Measurements from ENCODE around the gene MBD5.

Gene MBD5

DNA sequence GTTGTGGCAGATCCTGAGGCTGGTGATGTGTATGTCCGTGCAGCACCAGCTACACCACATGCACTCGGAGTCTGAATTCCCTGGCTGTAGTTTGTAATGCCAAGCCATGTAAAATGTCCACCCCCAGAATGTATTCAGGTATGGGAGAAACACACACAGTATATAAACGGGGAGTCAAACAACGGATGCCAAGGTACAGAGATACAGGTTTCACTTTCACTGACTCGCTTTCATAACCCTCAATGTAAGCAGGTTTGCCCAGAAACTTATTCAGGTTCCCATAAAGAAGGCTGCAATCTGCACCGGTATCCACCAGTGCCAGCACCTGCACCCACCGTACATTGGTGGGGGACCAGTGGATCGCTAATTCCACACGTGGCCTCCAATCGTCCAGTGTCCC is 237.2 kb downstream of the MBD5 start:
- H3K27me3 ChIP-seq (ENCODE audit: control insufficient read depth in 3 of 3, insufficient read depth in 3 of 3, low read depth in 1 of 3, low read length in 3 of 3): no peaks in the 10 kb centered on the region
- no peak overlapping the region for H3K4me3 ChIP-seq (ENCODE audit: low read length in 2 of 2)
- no peak for DNase-seq (ENCODE audit: low spot score)
- H3K4me1 ChIP-seq (ENCODE audit: control insufficient read depth in 2 of 2, insufficient read depth in 1 of 2, low read depth in 1 of 2, low read length in 2 of 2): no peaks in the 10 kb centered on the region
- H3K23ac ChIP-seq (ENCODE audit: low read depth, low read length, poor library complexity): no peak overlapping the region
- H3K79me1 ChIP-seq (ENCODE audit: low read depth, low read length): no peaks in the 10 kb centered on the region
- peaks cover 2 to 8% of the 10 kb centered on the region in 2 donors for H3K36me3 ChIP-seq (replicated peaks in 1 of 2; ENCODE audit: control insufficient read depth in 2 of 2, insufficient read depth in 2 of 2, low read length in 2 of 2)
- H3K4ac ChIP-seq (ENCODE audit: low read length): no peak overlapping the region
- no CpG with 5 or more reads among the region's 10 CpGs for WGBS, 2 donors (ENCODE audit: extremely low coverage in 2 of 2, insufficient read length in 2 of 2, insufficient replicate concordance in 1 of 2)
- H3K9ac ChIP-seq (ENCODE audit: low read depth, low read length, poor library complexity): no peak overlapping the region
- no peak overlapping the region for H3K4me2 ChIP-seq (ENCODE audit: insufficient read depth, low read length, poor library complexity, severe bottlenecking)
- no peak overlapping the region for H2BK120ac ChIP-seq (ENCODE audit: low read depth, low read length)
- no peak overlapping the region for H3K14ac ChIP-seq (ENCODE audit: low read length)
- no peak overlapping the region for H2BK5ac ChIP-seq (ENCODE audit: low read length)
- peaks cover 28 to 48% of the 10 kb centered on the region in 2 donors for H3K9me3 ChIP-seq (replicated peaks in 1 of 2; ENCODE audit: control insufficient read depth in 2 of 2, insufficient read depth in 1 of 2, low read depth in 1 of 2, low read length in 2 of 2)
- H4K8ac ChIP-seq (ENCODE audit: low read depth, low read length): no peak overlapping the region
- no peak overlapping the region for H2AK5ac ChIP-seq (ENCODE audit: low read depth, low read length)
- no peak overlapping the region for H2BK12ac ChIP-seq (ENCODE audit: low read length)
- H2AFZ ChIP-seq (ENCODE audit: low read length): no peak overlapping the region
- no peak overlapping the region for H2BK15ac ChIP-seq (ENCODE audit: low read length)
- no peak overlapping the region for H3K27ac ChIP-seq (replicated peaks; ENCODE audit: low read length)
- H4K91ac ChIP-seq (ENCODE audit: low read depth, low read length, poor library complexity): no peak overlapping the region
- no peak overlapping the region for H3K18ac ChIP-seq (ENCODE audit: low read length)

DNA sequence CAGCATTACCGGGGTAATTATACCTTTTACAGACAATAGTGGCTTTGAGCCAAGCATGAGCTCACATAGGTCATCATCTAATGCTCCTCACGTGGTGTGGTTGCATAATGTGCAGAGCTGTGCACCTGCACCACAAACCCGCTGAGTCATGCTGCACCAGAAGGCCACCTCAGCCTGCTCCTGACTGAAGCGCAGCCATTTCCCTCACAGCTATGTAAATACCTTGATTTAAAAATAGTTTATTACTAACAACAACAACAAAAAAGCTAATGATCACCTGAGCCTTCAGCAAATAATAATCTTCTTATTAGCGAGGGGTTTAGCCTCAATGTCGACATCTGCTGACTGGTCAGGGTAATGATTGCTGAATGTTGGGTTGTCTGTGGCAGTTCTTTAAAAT is 238.8 kb downstream of the MBD5 start:
- no peak overlapping the region for H2AFZ ChIP-seq (ENCODE audit: low read length)
- H2BK120ac ChIP-seq (ENCODE audit: low read depth, low read length): no peak overlapping the region
- no peak overlapping the region for H3K14ac ChIP-seq (ENCODE audit: low read length)
- H3K36me3 ChIP-seq (replicated peaks in 1 of 2; ENCODE audit: control insufficient read depth in 2 of 2, insufficient read depth in 2 of 2, low read length in 2 of 2): peaks cover 2 to 4% of the 10 kb centered on the region in 2 donors
- H3K4me3 ChIP-seq (ENCODE audit: low read length in 2 of 2): no peak overlapping the region
- no peak overlapping the region for H3K4me2 ChIP-seq (ENCODE audit: insufficient read depth, low read length, poor library complexity, severe bottlenecking)
- no peak overlapping the region for H2BK15ac ChIP-seq (ENCODE audit: low read length)
- H3K23ac ChIP-seq (ENCODE audit: low read depth, low read length, poor library complexity): no peak overlapping the region
- no peak overlapping the region for H3K4ac ChIP-seq (ENCODE audit: low read length)
- H4K8ac ChIP-seq (ENCODE audit: low read depth, low read length): no peak overlapping the region
- no peaks in the 10 kb centered on the region for H3K27me3 ChIP-seq (ENCODE audit: control insufficient read depth in 3 of 3, insufficient read depth in 3 of 3, low read depth in 1 of 3, low read length in 3 of 3)
- no peak overlapping the region for H3K18ac ChIP-seq (ENCODE audit: low read length)
- H2BK12ac ChIP-seq (ENCODE audit: low read length): no peak overlapping the region
- no peak overlapping the region for H2BK5ac ChIP-seq (ENCODE audit: low read length)
- no peaks in the 10 kb centered on the region for H3K4me1 ChIP-seq (ENCODE audit: control insufficient read depth in 2 of 2, insufficient read depth in 1 of 2, low read depth in 1 of 2, low read length in 2 of 2)
- H4K91ac ChIP-seq (ENCODE audit: low read depth, low read length, poor library complexity): no peak overlapping the region
- H3K79me1 ChIP-seq (ENCODE audit: low read depth, low read length): no peaks in the 10 kb centered on the region
- DNase-seq (ENCODE audit: low spot score): no peak
- no peak overlapping the region for H2AK5ac ChIP-seq (ENCODE audit: low read depth, low read length)
- H3K9me3 ChIP-seq (replicated peaks in 1 of 2; ENCODE audit: control insufficient read depth in 2 of 2, insufficient read depth in 1 of 2, low read depth in 1 of 2, low read length in 2 of 2): peaks cover 15 to 33% of the 10 kb centered on the region in 2 donors
- H3K9ac ChIP-seq (ENCODE audit: low read depth, low read length, poor library complexity): no peak overlapping the region
- no peak overlapping the region for H3K27ac ChIP-seq (replicated peaks; ENCODE audit: low read length)
- WGBS, 2 donors (ENCODE audit: extremely low coverage in 2 of 2, insufficient read length in 2 of 2, insufficient replicate concordance in 1 of 2): no CpG with 5 or more reads among the region's 6 CpGs

DNA sequence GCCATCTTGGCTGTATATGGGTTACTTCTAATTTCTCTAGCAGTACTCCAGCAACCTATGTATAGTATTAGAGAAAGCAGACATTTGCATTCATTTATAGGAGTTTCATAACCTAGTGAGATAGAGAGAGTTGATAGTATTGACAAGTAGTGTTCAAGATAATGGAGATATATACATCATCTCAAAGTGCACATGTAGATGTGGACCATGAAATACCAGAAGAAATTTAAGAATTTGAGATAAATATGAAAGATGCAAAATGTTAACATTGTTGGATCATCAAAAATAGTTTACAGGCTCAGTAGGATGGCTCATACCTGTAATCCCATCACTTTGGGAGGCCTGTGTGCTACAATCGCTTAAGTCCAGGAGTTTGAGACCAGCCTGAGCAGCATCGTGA is 243.0 kb downstream of the MBD5 start:
- Histone ChIP-seq H3K36me3 (replicated peaks in 1 of 2; ENCODE audit: control insufficient read depth in 2 of 2, insufficient read depth in 2 of 2, low read length in 2 of 2) (no peaks in the 10 kb centered on the region), H4K8ac (ENCODE audit: low read depth, low read length) (no peak overlapping the region), H3K14ac (ENCODE audit: low read length) (no peak overlapping the region), H3K4me3 (ENCODE audit: low read length in 2 of 2) (no peak overlapping the region), H3K4ac (ENCODE audit: low read length) (no peak overlapping the region), H3K23ac (ENCODE audit: low read depth, low read length, poor library complexity) (no peak overlapping the region), H2BK5ac (ENCODE audit: low read length) (no peak overlapping the region), H3K18ac (ENCODE audit: low read length) (no peak overlapping the region), H4K91ac (ENCODE audit: low read depth, low read length, poor library complexity) (no peak overlapping the region), H2BK15ac (ENCODE audit: low read length) (no peak overlapping the region), H3K27me3 (ENCODE audit: control insufficient read depth in 3 of 3, insufficient read depth in 3 of 3, low read depth in 1 of 3, low read length in 3 of 3) (no peaks in the 10 kb centered on the region), H3K9me3 (replicated peaks in 1 of 2; ENCODE audit: control insufficient read depth in 2 of 2, insufficient read depth in 1 of 2, low read depth in 1 of 2, low read length in 2 of 2) (peaks cover 3 to 11% of the 10 kb centered on the region in 2 donors), H3K4me1 (ENCODE audit: control insufficient read depth in 2 of 2, insufficient read depth in 1 of 2, low read depth in 1 of 2, low read length in 2 of 2) (no peaks in the 10 kb centered on the region), H3K27ac (replicated peaks; ENCODE audit: low read length) (no peak overlapping the region), H2AK5ac (ENCODE audit: low read depth, low read length) (no peak overlapping the region), H3K4me2 (ENCODE audit: insufficient read depth, low read length, poor library complexity, severe bottlenecking) (no peak overlapping the region), H2BK120ac (ENCODE audit: low read depth, low read length) (no peak overlapping the region), H2BK12ac (ENCODE audit: low read length) (no peak overlapping the region), H3K79me1 (ENCODE audit: low read depth, low read length) (no peaks in the 10 kb centered on the region), H3K9ac (ENCODE audit: low read depth, low read length, poor library complexity) (no peak overlapping the region), H2AFZ (ENCODE audit: low read length) (no peak overlapping the region)
- WGBS, 2 donors (ENCODE audit: extremely low coverage in 2 of 2, insufficient read length in 2 of 2, insufficient replicate concordance in 1 of 2): no CpG with 5 or more reads among the region's 2 CpGs
- DNase-seq (ENCODE audit: low spot score): no peak

DNA sequence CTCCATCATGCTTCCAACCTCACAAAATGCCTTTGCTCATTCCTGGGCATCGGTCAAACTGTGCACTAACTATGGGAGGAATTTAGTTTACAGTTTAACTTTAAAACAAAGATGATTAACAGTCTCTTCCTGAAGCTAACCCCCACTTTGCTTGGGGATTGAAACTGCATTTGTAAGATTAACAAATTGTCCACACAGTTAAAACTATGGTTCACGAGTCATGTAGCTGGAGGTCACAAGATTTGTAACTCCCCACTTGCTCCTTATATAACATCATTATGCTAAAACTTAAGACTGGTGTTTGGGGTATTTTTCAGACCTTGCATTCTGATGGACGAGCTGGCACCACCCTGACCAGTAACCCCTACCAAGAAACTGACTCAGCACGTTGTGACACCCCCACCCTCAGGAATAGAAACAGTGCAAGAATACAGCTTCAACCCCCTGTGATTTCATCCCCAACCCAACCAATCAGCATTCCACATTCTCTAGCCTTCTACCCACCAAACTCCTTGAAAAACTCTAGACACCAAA is 252.3 kb downstream of the MBD5 start:
- H3K9me3 ChIP-seq (replicated peaks in 1 of 2; ENCODE audit: control insufficient read depth in 2 of 2, insufficient read depth in 1 of 2, low read depth in 1 of 2, low read length in 2 of 2): no peaks in the 10 kb centered on the region
- no peak for DNase-seq (ENCODE audit: low spot score)
- H3K4me3 ChIP-seq (ENCODE audit: low read length in 2 of 2): no peak overlapping the region
- no peaks in the 10 kb centered on the region for H3K79me1 ChIP-seq (ENCODE audit: low read depth, low read length)
- no peaks in the 10 kb centered on the region for H3K36me3 ChIP-seq (replicated peaks in 1 of 2; ENCODE audit: control insufficient read depth in 2 of 2, insufficient read depth in 2 of 2, low read length in 2 of 2)
- H3K14ac ChIP-seq (ENCODE audit: low read length): no peak overlapping the region
- no peak overlapping the region for H3K9ac ChIP-seq (ENCODE audit: low read depth, low read length, poor library complexity)
- no peak overlapping the region for H3K23ac ChIP-seq (ENCODE audit: low read depth, low read length, poor library complexity)
- H2AK5ac ChIP-seq (ENCODE audit: low read depth, low read length): no peak overlapping the region
- H2AFZ ChIP-seq (ENCODE audit: low read length): no peak overlapping the region
- no peak overlapping the region for H3K27ac ChIP-seq (replicated peaks; ENCODE audit: low read length)
- H2BK5ac ChIP-seq (ENCODE audit: low read length): no peak overlapping the region
- H2BK15ac ChIP-seq (ENCODE audit: low read length): no peak overlapping the region
- no peak overlapping the region for H3K18ac ChIP-seq (ENCODE audit: low read length)
- H3K27me3 ChIP-seq (ENCODE audit: control insufficient read depth in 3 of 3, insufficient read depth in 3 of 3, low read depth in 1 of 3, low read length in 3 of 3): no peaks in the 10 kb centered on the region
- no peak overlapping the region for H3K4me2 ChIP-seq (ENCODE audit: insufficient read depth, low read length, poor library complexity, severe bottlenecking)
- H3K4me1 ChIP-seq (ENCODE audit: control insufficient read depth in 2 of 2, insufficient read depth in 1 of 2, low read depth in 1 of 2, low read length in 2 of 2): no peaks in the 10 kb centered on the region
- WGBS, 2 donors (ENCODE audit: extremely low coverage in 2 of 2, insufficient read length in 2 of 2, insufficient replicate concordance in 1 of 2): no CpG with 5 or more reads among the region's 4 CpGs
- H4K8ac ChIP-seq (ENCODE audit: low read depth, low read length): no peak overlapping the region
- H2BK120ac ChIP-seq (ENCODE audit: low read depth, low read length): no peak overlapping the region
- H4K91ac ChIP-seq (ENCODE audit: low read depth, low read length, poor library complexity): no peak overlapping the region
- H2BK12ac ChIP-seq (ENCODE audit: low read length): no peak overlapping the region
- no peak overlapping the region for H3K4ac ChIP-seq (ENCODE audit: low read length)
